ENCODE data around the gene MECR.

MECR gene

GRCh38 chr1:29254346-29254745 is 23.6 kb upstream of the MECR start:
- DNase-seq: no peak

- no peak for DNase-seq
Observed at GRCh38 chr1:29253180-29253579, 22.4 kb upstream of the MECR start.

GRCh38 chr1:29251164-29252124 is 20.7 kb upstream of the MECR start:
- no peak for DNase-seq

- DNase-seq: no peak
Observed at GRCh38 chr1:29249951-29250581, 19.3 kb upstream of the MECR start.

- no peak for DNase-seq
Observed at GRCh38 chr1:29249170-29249691, 18.5 kb upstream of the MECR start.

- DNase-seq: no peak
Observed at GRCh38 chr1:29248409-29248808, 17.7 kb upstream of the MECR start.

- no peak for DNase-seq
Observed at GRCh38 chr1:29247571-29248273, 17.0 kb upstream of the MECR start.

- no peak for DNase-seq
Observed at GRCh38 chr1:29247044-29247443, 16.3 kb upstream of the MECR start.

- no peak for DNase-seq
Observed at GRCh38 chr1:29245876-29246275, 15.1 kb upstream of the MECR start.

- DNase-seq: no peak
Observed at GRCh38 chr1:29245261-29245660, 14.5 kb upstream of the MECR start.

GRCh38 chr1:29243871-29244200 is 13.1 kb upstream of the MECR start:
- DNase-seq: no peak

- no peak for DNase-seq
Observed at GRCh38 chr1:29243023-29243870, 12.5 kb upstream of the MECR start.

- no peak for DNase-seq
Observed at GRCh38 chr1:29240986-29241385, 10.3 kb upstream of the MECR start.

- DNase-seq: no peak
Observed at GRCh38 chr1:29240400-29240837, 9.7 kb upstream of the MECR start.

GRCh38 chr1:29239142-29239541 is 8.4 kb upstream of the MECR start:
- DNase-seq: no peak

GRCh38 chr1:29238620-29239002 is 7.9 kb upstream of the MECR start:
- DNase-seq: no peak

GRCh38 chr1:29237852-29238619 is 7.3 kb upstream of the MECR start:
- peak in 1 of 2 donors; percentile 12 for DNase-seq

GRCh38 chr1:29237129-29237821 is 6.5 kb upstream of the MECR start:
- peak in 1 of 2 donors; percentile 12 for DNase-seq

GRCh38 chr1:29236712-29237128 is 6.0 kb upstream of the MECR start:
- DNase-seq: no peak

- DNase-seq: peak; percentile 73 to 83
Observed at GRCh38 chr1:29235955-29236711, 5.4 kb upstream of the MECR start, which contains the start of gene PTPRU. PTPRU (plus strand) TSS chr1:29236522; CDS start chr1:29236645, 123 bp downstream.

All from CD4-positive, alpha-beta T cell treated with Interferon alpha-2 for 1 hour (primary cell).